HG03025 (cell line): Measurements from ENCODE around the gene LACC1.

Experiments
- ATAC-seq: cut with Tn5 transposase; IDR thresholded peaks from one replicate; pipeline ENCODE4 v1.9.1; 2021; ENCODE audit warnings: mild to moderate bottlenecking, moderate library complexity; ENCODE audit not compliant: unreplicated experiment, low FRiP score

Gene LACC1

DNA sequence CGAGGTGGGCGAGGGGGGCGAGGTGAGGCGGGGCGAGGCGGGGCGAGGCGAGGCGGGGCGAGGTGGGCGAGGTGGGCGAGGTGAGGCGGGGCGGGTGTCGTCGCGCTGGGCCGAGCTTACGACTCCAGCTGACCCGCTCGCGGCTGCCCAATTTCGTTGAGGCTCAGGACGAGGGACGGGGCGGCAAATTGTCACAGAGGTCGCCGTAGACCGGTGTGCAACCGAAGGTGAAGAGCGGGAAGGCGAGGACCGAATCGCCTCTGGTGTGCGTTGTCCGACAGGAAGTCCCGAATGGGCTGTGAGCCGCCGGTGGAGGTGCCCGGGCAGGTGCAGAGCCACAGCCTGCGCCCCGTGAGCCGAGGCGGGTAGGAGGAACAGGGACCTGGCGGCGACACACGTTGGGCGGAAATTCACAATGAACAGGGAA is at the start of gene LACC1:
LACC1 (plus strand) TSS at position 150 of the 427 bp plus-strand sequence. CDS start 1,082 bp downstream, outside the sequence.
- peak; percentile 56 for ATAC-seq

DNA sequence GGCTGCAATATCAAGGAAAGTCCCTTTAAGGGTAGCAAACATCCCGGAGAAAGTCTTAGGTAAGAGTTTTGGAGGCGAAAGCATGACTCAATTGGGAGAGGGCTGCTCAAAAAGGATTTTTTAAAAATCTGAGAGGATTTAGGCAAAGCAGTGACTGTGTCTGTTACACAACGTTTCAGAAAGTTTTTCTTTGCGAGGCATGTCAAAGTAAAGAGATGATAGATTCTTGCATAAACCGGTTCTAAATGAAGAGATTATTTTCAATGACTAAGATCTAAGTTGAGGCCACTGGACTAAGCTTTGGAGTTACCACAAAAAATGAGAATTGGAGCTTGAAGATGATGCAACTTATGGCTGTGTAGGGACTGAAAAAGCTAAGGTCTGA is 49.2 kb upstream of the LACC1 start:
- ATAC-seq: no peak

DNA sequence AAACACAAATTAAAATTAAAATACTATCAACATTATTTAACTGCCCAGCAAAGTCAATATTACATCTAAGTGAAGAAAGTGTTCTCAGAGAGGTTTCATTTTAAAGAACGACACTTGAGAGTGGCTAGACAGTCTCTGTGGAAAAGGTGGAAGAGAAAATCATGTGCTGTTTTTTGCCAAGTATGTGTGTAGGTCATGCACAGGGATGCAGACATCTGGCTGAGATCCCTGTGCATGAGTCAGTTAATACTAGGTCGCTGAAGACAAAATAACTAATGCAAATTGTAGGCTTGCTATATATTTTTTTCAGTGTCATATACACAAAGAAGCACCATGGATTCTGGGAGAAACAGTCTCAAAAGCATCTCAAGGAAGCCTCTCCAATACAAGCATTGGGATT is 48.6 kb upstream of the LACC1 start:
- no peak for ATAC-seq

DNA sequence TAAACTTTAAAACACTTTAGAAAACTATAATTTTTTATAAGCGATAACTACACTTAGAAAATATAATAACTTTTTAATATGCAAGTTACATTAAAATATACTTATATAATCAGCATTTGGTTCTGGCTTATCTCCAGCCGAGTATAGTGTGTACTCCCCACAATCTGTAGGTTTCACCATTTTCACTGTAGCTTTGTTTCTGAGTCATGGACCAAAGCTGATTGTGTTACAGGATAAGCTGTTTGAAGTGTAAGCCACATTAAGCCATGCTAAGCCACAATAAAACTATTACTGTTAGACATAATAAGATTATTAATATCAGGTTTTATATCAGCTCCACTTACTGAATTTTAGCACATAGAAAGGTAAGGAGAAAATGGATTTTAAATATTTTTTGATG is 44.0 kb upstream of the LACC1 start:
- ATAC-seq: no peak

DNA sequence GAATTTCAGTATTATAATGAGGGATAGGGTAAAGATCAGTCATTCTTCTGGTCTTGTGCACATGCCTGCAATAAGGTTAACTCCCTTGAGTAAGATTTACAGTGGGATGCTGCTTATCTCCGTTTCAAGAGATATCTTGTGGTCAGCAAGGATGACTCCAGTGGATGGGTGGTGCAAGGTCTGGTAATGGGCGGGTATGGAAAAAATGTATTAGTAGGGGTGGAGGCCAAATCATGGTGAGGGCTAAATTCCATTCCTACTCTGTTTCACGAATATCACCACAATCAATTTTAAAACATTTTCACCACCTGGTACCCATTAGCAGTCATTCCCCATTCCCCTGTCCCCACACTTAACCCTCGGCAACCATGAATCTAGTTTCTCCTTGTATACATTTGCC is 40.8 kb upstream of the LACC1 start:
- no peak for ATAC-seq

DNA sequence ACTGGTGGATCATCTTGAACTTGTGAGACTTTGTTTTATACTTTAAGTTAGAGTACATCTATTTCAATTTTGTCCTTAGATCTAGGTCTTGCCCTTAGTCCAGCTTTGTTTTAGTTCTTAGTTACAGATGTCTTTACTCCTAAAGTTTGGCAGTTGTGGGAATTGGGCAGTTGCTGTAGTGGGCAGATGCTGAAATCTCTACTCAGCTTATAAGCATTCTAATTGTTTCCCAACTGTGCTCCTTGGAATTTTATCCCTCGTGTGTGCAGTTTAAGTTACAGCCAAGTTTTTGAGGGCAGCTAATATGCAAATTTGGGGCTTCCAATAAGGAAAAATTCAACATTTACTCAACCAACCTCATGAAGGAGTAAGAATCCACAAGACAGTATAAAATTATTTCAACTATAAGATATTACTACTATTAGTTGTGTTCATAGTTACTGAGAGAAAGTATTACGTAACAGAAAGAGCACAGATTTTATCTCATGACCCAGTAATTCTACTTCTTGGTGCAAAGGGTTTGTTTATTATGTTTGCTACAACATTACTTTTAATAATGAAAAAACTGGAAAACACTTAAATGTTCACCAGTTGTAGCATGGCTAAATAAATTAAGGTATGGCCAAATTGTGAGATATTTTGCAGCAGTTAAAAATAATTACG is 33.1 kb upstream of the LACC1 start:
- no peak for ATAC-seq

DNA sequence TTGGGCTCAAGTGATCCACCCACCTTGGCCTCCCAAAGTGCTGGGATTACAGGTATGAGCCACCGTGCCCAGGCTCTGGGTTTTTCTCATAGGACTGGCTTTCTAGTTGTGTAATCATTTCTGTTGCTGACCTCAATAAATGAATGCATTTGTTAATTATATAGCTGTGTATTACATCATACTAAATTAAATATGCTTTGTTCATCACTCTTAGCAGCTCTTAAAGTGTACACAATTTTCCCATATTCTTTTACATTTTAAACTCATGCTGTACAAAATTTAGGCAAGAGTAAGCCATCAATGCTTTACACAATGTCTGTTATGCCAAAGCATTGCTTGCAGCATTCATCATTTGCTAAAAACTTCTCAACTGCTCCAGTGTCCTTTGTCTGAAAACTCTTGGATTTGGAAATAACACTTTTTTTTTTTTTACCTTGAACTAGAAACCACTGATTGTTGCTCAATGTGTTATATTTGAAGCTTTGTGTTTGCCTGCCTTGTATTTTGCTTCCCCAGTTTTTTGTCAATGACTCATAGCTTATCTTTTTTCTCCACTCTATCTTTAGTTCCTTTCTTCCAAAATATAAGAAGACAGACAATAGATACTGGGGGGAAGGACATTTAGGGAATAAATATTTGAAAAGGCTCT is 31.6 kb upstream of the LACC1 start:
- ATAC-seq: no peak

DNA sequence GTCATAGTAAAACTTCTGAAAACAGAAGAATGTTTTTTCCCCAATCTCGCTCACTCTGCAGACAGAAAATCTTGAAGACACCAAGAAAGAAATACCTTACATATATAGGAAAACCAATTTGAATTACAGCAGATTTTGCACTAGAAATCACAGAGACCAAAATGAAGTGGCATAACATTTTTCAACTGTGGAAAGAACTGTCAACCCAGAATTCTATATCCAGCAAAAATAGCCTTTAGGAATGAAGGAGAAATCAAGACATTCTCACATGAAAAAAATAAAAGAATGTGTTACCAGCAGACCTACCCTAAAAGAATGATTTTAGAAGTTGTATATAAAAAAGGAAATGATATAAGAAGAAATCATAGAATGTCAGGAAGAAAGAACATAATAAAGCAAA is 28.8 kb upstream of the LACC1 start:
- ATAC-seq: no peak

DNA sequence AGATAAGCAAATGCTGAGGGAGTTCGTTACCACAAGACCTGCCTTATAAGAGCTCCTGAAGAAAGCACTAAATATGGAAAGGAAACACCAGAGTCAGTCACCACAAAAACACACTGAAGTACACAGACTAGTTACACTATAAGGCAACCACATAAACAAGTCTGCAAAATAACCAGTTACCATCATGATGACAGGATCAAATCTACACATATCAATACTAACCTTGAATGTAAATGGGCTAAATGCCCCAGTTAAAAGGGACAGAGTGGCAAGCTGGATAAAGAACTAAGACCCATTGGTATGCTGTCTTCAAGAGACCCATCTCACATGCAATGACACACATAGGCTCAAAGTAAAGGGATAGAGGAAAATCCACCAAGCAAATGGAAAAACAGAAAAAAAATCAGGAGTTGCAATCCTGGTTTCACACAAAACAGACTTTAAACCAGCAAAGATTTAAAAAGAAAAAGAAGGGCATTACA is 26.7 kb upstream of the LACC1 start:
- ATAC-seq: no peak

DNA sequence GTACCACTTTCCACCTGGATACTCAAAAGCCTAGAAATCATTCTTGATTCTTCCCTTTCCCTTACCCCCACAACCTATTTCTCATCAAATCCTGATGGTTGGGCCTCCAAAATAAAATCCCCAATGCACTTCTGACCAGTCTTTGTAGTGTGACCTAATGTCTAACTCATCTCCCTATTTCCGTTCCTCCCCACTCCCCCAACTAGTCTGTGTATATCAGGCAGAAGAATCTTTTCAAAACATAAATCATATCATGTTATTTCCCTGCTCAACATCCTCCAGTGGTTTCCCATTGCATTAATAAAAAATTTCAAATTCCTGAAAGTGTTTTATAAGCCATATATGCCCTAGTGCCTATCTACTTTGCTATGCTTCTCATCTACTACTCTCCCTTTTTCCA is 17.8 kb upstream of the LACC1 start:
- ATAC-seq: no peak

DNA sequence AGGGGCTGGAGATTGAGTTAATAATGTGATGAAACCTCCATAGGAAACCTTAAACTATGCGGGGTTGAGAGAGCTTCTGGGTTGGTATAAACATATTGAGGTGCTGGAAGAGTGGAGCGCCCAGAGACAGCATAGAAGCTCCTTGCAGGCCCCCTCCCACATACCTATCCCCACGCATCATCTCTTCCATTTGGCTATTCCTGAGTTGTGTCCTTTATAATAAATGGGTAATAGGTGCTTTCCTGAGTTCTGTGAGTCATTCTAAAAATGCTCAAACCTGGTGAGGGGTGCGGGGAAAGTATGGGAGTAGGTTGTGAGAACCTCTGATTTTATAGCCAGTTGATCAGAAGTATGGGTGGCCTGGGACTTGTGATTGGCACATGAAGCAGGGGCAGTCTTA is 14.8 kb upstream of the LACC1 start:
- ATAC-seq: no peak

DNA sequence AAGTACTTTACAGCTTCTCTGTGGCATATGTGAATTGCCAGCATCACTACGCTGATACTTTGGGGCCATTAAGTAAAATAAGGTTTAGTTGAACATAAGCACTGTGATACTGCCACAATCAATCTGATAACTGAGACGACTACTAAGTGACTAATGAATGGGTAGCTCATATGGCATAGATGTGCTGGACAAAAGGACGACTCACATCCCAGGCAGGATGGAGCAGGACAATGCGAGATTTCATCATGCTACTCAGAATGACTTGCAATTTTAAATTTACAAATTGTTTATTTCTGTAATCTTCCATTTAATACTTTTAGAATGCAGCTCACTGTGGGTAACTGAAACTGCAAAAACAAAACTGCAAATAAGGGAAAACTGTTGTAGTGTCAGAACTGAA is 13.8 kb upstream of the LACC1 start:
- ATAC-seq: no peak

DNA sequence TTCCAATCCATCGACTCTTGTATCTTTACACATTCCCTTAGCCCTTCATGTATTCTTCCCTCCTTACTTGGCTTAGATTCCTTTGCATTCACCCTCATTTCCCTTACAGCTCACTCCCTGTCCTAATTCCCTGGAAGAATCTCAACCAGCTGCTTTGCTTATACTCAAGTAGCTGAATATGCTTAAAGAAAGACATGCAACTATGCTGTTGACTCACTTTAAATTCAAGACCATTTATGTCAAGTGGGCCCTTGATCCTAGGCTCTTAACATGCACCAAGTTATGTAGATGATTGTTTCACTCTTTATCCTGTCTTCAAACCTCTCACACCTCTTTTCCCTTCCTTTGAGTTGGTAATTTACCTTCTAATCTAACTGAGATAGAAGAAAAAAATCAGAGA is 7.5 kb upstream of the LACC1 start:
- ATAC-seq: no peak

DNA sequence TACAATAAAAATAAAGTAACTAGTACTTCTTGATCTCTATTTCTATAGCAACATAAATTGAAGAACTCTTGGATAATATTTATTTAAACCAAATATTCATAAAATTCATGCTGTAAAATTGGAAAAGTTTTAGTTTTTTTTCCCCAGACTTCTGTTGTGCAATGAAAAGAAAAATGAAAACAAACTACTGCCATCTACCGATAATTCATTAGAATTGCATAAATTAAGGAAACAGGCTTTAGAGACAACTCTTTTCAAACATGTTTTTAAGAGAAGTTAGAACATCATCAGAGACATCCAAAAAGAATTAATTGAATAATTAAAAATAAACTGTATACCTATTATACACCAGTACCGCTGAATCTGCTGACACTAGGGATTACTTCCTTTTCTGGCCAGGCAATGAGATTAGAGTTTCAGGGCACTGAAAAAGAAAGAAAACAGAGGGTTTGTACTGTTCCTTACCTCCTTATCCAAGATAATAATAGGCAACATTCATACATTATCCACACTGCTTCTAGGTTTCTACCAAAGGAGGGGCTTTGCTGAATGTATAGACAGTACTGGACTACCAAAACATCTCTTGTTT is 5.1 kb upstream of the LACC1 start:
- ATAC-seq: no peak

DNA sequence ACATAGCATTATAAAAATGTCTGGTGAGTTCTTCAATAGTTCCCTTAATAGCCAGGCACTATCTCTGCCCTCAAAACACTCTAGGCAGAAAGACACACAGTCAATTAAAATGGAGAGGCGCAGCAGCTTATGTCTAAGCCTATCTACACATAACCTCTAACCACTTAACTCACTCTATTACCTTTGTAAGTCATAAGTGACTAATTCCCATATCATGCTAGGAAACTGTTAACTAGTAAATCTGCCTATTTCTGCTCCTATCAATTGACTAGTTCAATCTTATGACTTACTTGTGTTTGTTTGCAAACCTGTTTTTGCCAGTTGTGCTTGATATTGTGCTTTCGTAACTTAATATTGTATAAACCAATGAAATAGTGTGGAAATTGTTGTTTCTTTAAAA is 3.3 kb upstream of the LACC1 start:
- ATAC-seq: no peak

DNA sequence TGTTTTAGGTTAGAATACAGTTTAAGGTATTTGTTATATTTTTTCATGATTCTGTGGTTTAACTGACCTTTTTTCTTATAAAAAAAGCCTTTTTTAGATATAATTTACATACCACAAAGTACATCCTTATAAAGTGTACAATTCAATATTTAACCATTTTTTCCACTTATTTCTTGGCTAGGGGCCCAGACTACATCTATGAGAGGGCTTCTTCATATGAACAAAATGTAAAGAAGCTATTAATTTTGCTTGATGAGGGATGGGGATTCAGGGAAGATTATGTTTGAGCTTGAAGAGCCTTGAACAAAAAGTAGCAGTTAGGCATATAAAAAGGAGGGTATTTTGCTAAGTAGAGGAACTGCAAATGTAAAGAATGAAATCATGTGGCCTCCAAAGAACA is 2.4 kb upstream of the LACC1 start:
- ATAC-seq: no peak

DNA sequence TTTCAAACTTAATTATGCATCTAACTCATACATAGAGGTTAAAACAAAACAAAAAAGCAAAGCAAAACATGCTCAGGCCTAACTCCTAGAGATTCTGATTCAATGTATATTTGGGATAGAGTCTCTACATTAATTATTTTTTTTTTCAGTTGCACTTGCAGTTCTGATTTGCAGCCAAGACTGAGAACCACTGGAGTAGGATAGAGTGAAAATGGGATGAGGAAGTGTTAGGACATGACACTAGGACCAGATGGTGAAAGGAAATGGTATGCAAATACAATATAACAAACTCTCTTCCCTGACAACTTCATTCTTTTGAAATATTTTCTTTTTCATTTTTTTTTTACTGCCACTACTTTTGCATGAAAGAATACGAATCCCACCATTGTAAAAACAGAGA is 1.9 kb upstream of the LACC1 start:
- no peak for ATAC-seq

DNA sequence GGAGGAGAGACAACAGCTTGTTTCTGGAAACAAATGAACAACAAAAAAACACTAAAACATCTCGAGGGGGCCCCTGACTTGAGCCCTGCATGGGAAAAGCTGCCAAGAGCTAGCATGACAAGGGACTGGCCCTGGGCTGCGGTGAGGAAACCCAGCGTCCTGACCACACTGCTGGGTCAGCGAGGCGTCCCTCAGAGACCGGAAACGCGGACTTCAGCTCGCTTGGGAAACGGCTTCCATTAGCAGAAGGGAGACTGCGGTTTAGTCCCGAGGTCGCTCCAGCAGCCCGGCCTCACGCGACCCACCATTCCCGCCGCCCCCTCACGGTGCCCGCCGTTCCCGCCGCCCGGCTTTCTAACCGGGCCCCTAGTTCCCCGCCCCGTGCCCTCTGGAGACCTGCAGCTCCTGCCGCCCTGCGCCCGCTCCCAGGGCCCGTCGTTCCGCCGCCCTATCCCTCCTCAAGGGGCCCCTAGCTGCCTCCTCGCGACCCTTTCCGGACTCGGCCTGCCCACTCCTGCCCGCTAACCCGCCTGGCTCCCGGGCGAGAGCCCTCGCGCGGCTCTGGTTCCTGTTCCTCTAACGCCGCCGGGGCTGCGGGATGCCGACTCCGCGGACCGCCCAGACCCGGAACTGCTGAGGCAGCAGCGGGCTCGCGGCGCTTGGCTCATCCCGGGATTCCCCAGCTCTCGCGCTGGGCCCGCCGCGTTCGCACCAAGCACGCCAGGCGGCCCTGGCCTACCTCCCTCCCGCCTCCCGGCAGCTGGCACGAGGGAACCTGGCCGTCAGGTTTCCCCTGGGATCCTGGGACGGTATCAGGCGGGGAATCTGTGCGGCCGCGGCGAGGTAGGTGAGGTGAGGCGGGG is 581 bp upstream of the LACC1 start, which contains the start of gene CCDC122:
CCDC122 (minus strand) TSS at position 849 of the 863 bp plus-strand sequence. CDS start 10,364 bp downstream, outside the sequence.
- peak; percentile 77 for ATAC-seq

DNA sequence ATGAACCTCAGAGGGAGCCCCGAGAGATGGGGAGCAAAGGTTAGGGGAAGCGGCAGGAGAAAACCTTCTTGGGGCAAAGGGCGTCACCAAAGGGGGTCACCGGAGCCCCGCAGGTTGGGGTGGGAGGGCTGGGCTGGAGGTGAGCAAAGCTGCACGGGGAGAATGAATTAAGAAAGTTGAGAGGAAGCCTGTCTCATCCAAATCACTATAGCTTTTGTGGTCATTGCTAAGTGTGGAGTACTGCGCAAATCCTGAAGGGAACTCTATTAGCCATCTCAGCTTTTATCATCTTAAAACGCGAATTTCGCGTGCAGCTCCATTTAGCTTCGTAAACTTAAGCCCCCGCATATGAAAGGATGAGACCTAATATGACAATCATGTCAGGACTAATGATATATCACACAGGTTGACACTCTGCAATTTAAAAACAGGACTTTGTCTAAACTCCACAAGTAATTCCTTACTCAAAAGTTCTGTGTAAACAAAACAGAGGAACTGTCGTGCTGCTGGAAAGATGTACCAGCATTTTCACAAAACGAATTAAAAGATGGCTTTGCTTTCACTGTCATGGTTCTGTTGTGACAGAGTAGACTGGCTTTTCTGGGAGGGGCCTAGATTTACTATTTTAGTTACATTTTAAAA is 631 bp downstream of the LACC1 start:
- ATAC-seq: no peak

DNA sequence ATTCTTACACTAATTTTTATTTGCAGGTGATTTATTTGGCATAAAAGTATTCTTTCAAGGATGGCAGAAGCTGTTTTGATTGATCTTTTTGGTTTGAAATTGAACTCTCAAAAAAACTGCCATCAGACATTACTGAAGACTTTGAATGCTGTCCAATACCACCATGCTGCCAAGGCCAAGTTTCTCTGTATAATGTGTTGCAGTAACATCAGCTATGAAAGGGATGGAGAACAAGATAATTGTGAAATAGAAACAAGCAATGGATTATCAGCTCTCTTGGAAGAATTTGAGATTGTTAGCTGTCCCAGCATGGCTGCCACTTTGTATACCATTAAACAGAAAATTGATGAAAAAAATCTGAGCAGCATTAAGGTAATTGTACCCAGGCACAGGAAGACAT is 1.2 kb downstream of the LACC1 start:
- ATAC-seq: no peak
